SK-N-SH (cell line): ENCODE data around the gene MEN1. TPM values are rescaled to one million over a fixed set of nuclear protein-coding genes. Genes with fewer than 3 reads are reported as not detected.
A peak's percentile ranks its signal among the peaks of the same experiment; 100 is the strongest.

Experiments
- CTCF ChIA-PET: fragments of 300-600, 350-600 bp; formaldehyde crosslinking; extraction: SDS; loops from one replicate; lab custom pipeline; 2021; lab: Yijun Ruan, JAX
- POLR2A ChIA-PET: fragments of 350-600 bp; sonication (Branson Sonifier 250); formaldehyde crosslinking; extraction: SDS; loops from one replicate; lab custom pipeline; 2020; ENCODE audit warnings: antibody characterized with exemption, inconsistent platforms; lab: Yijun Ruan, JAX
- DNase-seq: peaks from one replicate; pipeline ENCODE4 v3.0.0; 2012
- H2AFZ ChIP-seq: fragments of 200-600 bp; sonication (generic); 2 replicates; pipeline ENCODE4 v1.8.1; 2016; ENCODE audit warnings: antibody characterized with exemption, mild to moderate bottlenecking, low read depth
- H3F3A ChIP-seq: fragments of 200-600 bp; sonication (generic); replicated peaks from 2 replicates; pipeline ENCODE3; 2016; ENCODE audit warnings: antibody characterized with exemption, mild to moderate bottlenecking; ENCODE audit not compliant: insufficient read depth
- H3K27ac ChIP-seq, 2 experiments: fragments of 200-500 bp in 1 of 2; fragments of 200-600 bp in 1 of 2; sonication (Bioruptor generic) in 1 of 2; sonication (generic), shearing (Covaris generic) in 1 of 2; 2 replicates each; pipeline versions ENCODE4 v1.5.1 to v1.6.1; 2014 to 2016; ENCODE audit warnings: low read depth in 2 of 2, inconsistent platforms in 1 of 2, low read length in 1 of 2, mild to moderate bottlenecking in 1 of 2, mixed read lengths in 1 of 2
- H3K27me3 ChIP-seq: fragments of 200-600 bp; sonication (generic), shearing (Covaris generic); 2 replicates; pipeline ENCODE4 v1.6.1; 2016; ENCODE audit warnings: mixed run types; ENCODE audit not compliant: insufficient read depth
- H3K36me3 ChIP-seq, 2 experiments: fragments of 200-500 bp in 1 of 2; fragments of 200-600 bp in 1 of 2; sonication (Bioruptor generic) in 1 of 2; sonication (generic) in 1 of 2; replicated peaks in 1 of 2; 2 replicates each; pipeline versions ENCODE3 to v1.5.1; 2014 to 2016; ENCODE audit warnings: low read length in 1 of 2, mild to moderate bottlenecking in 1 of 2; ENCODE audit not compliant: insufficient read depth in 2 of 2, control insufficient read depth in 1 of 2
- H3K4me1 ChIP-seq, 2 experiments: fragments of 200-500 bp in 1 of 2; fragments of 200-600 bp in 1 of 2; sonication (Bioruptor generic) in 1 of 2; sonication (generic), shearing (Covaris generic) in 1 of 2; 2 replicates each; pipeline versions ENCODE4 v1.5.1 to v1.6.1; 2014 to 2016; ENCODE audit warnings: low read depth in 1 of 2, low read length in 1 of 2, mixed run types in 1 of 2; ENCODE audit not compliant: insufficient read depth in 2 of 2, control insufficient read depth in 1 of 2
- H3K4me2 ChIP-seq: fragments of 200-600 bp; sonication (generic), shearing (Covaris generic); 2 replicates; pipeline ENCODE4 v1.6.1; 2017; ENCODE audit warnings: mixed run types
- H3K4me3 ChIP-seq, 2 experiments: fragments of 200-500 bp in 1 of 2; fragments of 200-600 bp in 1 of 2; sonication (Bioruptor generic) in 1 of 2; sonication (generic), shearing (Covaris generic) in 1 of 2; 2 replicates each; pipeline versions ENCODE4 v1.5.1 to v1.8.1; 2014 to 2016; ENCODE audit warnings: low read depth in 2 of 2, inconsistent platforms in 1 of 2, low read length in 1 of 2, mild to moderate bottlenecking in 1 of 2, mixed read lengths in 1 of 2, moderate library complexity in 1 of 2
- H3K79me2 ChIP-seq: fragments of 200-600 bp; sonication (generic); 2 replicates; pipeline ENCODE4 v1.8.1; 2017; ENCODE audit warnings: mild to moderate bottlenecking; ENCODE audit not compliant: insufficient read depth
- H3K9ac ChIP-seq: fragments of 200-600 bp; sonication (generic); 2 replicates; pipeline ENCODE4 v1.6.1; 2017; ENCODE audit warnings: mixed run types
- H3K9me2 ChIP-seq: fragments of 200-600 bp; sonication (generic); 2 replicates; pipeline ENCODE4 v1.6.1; 2017; ENCODE audit warnings: mixed run types
- H3K9me3 ChIP-seq: fragments of 200-600 bp; sonication (generic); 2 replicates; pipeline ENCODE4 v1.6.1; 2017; ENCODE audit warnings: mixed run types, mild to moderate bottlenecking, moderate library complexity
- H4K20me1 ChIP-seq: fragments of 200-600 bp; sonication (generic); 2 replicates; pipeline ENCODE4 v1.6.1; 2017; ENCODE audit warnings: mild to moderate bottlenecking, mixed run types; ENCODE audit not compliant: insufficient read depth
- EZH2phosphoT487 ChIP-seq: fragments of 200-600 bp; sonication (generic); IDR thresholded peaks from 2 replicates; pipeline ENCODE4 v1.6.1; 2017; ENCODE audit warnings: low read depth, mixed run types, mild to moderate bottlenecking, antibody characterized with exemption, moderate library complexity, borderline replicate concordance
- FOSL2 ChIP-seq: IDR thresholded peaks from 2 replicates; pipeline ENCODE4 v1.4.0; 2012; ENCODE audit warnings: low read depth, mild to moderate bottlenecking, moderate library complexity, borderline replicate concordance
- FOXJ3 ChIP-seq: sonication (generic); formaldehyde crosslinking; IDR thresholded peaks from 2 replicates; pipeline ENCODE4 v1.5.1; 2020; ENCODE audit warnings: mild to moderate bottlenecking, missing genetic modification reagents
- MXI1 ChIP-seq: IDR thresholded peaks from 2 replicates; pipeline ENCODE4 v1.6.1; 2012; ENCODE audit warnings: mild to moderate bottlenecking, low read depth, low read length, improper control_type of control experiment
- RCOR1 ChIP-seq: fragments of 150-350 bp; IDR thresholded peaks from 2 replicates; pipeline ENCODE4 v1.6.1; 2017; ENCODE audit warnings: antibody characterized with exemption, low read length
- RFX5 ChIP-seq: IDR thresholded peaks from 2 replicates; pipeline ENCODE4 v1.6.1; 2012; ENCODE audit warnings: mild to moderate bottlenecking, improper control_type of control experiment, low read length
- TCF12 ChIP-seq: IDR thresholded peaks from 2 replicates; pipeline ENCODE4 v1.4.0; 2012
- YY1 ChIP-seq: IDR thresholded peaks from 2 replicates; pipeline ENCODE4 v1.4.0; 2012; ENCODE audit warnings: low read depth, mild to moderate bottlenecking
- WGBS: methylation state at CpG from one replicate; pipeline ENCODE4 v1.1.6; 2017; ENCODE audit warnings: low lambda C conversion rate; 5-methylcytosine and 5-hydroxymethylcytosine counted together
- polyA plus RNA-seq, 3 experiments: library from polyadenylated mRNA; depleted of rRNA; stranded (reverse); fragments of >200 nt; gene quantifications; 2 replicates each; pipeline ENCODE4 v1.2.3, GENCODE V29; 2012
- TF ChIP-seq, protein P1 (sequence below): IDR thresholded peaks from 2 replicates; pipeline ENCODE4 v1.4.0; 2012; ENCODE audit warnings: low read depth
- TF ChIP-seq, protein P2 (sequence below): IDR thresholded peaks from 2 replicates; pipeline ENCODE4; 2012
- TF ChIP-seq, protein P3 (sequence below): fragments of 200-600 bp; sonication (generic); IDR thresholded peaks from 2 replicates; pipeline ENCODE4 v1.6.1; 2017; ENCODE audit warnings: antibody characterized with exemption, mild to moderate bottlenecking, moderate library complexity
- TF ChIP-seq, protein P4 (sequence below): IDR thresholded peaks from 2 replicates; pipeline ENCODE4 v1.6.1; 2012; ENCODE audit warnings: mild to moderate bottlenecking, low read depth, low read length, moderate library complexity

Gene MEN1
- polyA plus RNA-seq, 1 of the 3 experiments (the other 2 are of a cell fraction), result 52.9 TPM

DNA sequence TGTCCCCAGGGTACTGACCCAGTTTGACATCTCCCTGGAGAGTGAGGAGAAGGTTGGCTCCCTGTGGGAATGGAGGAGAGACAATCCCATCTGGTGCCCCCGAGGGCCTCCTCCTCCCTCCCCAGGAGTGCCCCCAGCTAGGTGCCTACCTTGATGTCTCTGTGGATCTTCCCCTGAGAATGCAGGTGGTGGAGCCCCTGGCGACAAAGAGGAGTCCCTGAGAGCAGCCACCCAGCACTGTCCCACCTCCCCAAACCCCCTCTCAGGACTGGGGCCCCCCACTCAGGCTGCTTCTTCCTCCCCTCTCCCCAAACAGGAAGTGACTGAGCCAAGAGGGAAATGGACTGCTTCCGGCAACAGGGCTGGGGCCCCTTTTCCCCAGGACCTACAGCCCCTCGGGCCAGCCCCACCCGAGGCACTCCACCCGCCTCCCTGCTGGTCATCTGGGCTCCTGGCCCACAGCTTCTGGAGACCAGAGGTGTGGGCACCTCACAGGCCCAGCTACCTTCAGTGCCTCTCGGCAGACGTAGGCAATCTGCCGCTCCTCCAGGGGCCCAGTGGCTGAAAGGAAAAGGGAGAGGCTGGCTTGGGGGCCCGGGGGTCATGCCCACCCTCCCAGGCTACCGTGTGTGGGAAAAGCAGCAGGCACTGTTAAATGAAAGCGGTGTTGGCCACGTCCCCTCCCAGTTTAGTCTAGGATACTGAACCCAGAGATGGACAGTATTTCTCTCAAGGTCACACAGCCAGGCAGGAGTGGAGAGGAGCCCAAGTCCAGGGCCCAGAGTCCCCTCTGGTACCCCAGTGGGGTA lies 8.6 kb downstream of the MEN1 start:
- Histone ChIP-seq H3K4me3 (peak overlapping the region; percentile 68 to 69; a peak in 3 of 4 replicates), H3K9me3 (no peaks in the 10 kb centered on the region), H3K4me2 (peak overlapping the region; percentile 89), H3K36me3 (peaks cover 0 to 31% of the 10 kb centered on the region in 2 experiments), H4K20me1 (no peaks in the 10 kb centered on the region), H3K79me2 (no peaks in the 10 kb centered on the region), H3F3A (peaks cover 3% of the 10 kb centered on the region), H3K27me3 (no peaks in the 10 kb centered on the region), H3K9ac (peak overlapping the region; percentile 43; the same call in 1 of the 2 replicates), H2AFZ (no peak overlapping the region), H3K4me1 (peaks cover 7 to 18% of the 10 kb centered on the region in 2 experiments; a peak in 2 of 4 replicates), H3K9me2 (no peaks in the 10 kb centered on the region), H3K27ac (no peak overlapping the region; a peak in 1 of 4 replicates)
- peak; percentile 17 for DNase-seq
- ChIA-PET POLR2A (interaction anchor here (0.9 kb wide), 1 partner anchor 333 kb away, joined by 3 read pairs; no protein-coding TSS in a partner anchor), CTCF (interaction anchor here (1.0 to 3.3 kb wide), 3 partner anchors 15 to 298 kb away, joined by 3 to 20 read pairs (median 4); no protein-coding TSS in a partner anchor)
- 100% methylated on average over 3 of the region's 13 CpGs for WGBS
- TF ChIP-seq FOXJ3 (CRISPR knock-in tag) (no peak), EZH2phosphoT487 (no peak)
- TF ChIP-seq, protein P1, sequence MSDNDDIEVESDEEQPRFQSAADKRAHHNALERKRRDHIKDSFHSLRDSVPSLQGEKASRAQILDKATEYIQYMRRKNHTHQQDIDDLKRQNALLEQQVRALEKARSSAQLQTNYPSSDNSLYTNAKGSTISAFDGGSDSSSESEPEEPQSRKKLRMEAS, result no peak
- TF ChIP-seq, protein P2, sequence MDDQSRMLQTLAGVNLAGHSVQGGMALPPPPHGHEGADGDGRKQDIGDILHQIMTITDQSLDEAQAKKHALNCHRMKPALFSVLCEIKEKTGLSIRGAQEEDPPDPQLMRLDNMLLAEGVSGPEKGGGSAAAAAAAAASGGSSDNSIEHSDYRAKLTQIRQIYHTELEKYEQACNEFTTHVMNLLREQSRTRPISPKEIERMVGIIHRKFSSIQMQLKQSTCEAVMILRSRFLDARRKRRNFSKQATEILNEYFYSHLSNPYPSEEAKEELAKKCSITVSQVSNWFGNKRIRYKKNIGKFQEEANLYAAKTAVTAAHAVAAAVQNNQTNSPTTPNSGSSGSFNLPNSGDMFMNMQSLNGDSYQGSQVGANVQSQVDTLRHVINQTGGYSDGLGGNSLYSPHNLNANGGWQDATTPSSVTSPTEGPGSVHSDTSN, result no peak
- TF ChIP-seq, protein P3, sequence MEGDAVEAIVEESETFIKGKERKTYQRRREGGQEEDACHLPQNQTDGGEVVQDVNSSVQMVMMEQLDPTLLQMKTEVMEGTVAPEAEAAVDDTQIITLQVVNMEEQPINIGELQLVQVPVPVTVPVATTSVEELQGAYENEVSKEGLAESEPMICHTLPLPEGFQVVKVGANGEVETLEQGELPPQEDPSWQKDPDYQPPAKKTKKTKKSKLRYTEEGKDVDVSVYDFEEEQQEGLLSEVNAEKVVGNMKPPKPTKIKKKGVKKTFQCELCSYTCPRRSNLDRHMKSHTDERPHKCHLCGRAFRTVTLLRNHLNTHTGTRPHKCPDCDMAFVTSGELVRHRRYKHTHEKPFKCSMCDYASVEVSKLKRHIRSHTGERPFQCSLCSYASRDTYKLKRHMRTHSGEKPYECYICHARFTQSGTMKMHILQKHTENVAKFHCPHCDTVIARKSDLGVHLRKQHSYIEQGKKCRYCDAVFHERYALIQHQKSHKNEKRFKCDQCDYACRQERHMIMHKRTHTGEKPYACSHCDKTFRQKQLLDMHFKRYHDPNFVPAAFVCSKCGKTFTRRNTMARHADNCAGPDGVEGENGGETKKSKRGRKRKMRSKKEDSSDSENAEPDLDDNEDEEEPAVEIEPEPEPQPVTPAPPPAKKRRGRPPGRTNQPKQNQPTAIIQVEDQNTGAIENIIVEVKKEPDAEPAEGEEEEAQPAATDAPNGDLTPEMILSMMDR, result no peak
- TF ChIP-seq, all 33 proteins: peak for 0

DNA sequence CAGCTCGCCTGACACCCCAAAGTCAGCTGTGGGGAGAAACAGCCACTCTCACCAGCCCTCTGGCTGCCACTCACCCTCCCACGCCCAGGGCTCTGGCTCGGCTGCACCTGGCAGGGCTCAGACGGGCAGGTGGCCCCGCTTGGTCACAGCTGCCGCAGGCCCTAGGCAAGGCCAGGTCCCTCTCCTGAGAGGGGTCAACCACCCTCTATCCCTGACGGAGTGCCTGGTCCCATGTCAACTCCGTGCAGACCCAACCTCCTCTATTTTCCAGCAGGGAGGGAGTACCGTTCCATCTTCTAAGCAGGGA lies 9.2 kb downstream of the MEN1 start:
- peaks cover 0 to 32% of the 10 kb centered on the region in 2 experiments for H3K36me3 ChIP-seq
- H3K4me2 ChIP-seq, result no peak overlapping the region
- DNase-seq, result no peak
- H2AFZ ChIP-seq, result no peak overlapping the region
- peaks cover 3% of the 10 kb centered on the region for H3F3A ChIP-seq
- no peaks in the 10 kb centered on the region for H3K79me2 ChIP-seq
- TF ChIP-seq FOSL2 (no peak), MXI1 (no peak), FOXJ3 (CRISPR knock-in tag) (no peak), RFX5 (no peak), RCOR1 (no peak), YY1 (no peak), TCF12 (no peak)
- TF ChIP-seq, protein P4, sequence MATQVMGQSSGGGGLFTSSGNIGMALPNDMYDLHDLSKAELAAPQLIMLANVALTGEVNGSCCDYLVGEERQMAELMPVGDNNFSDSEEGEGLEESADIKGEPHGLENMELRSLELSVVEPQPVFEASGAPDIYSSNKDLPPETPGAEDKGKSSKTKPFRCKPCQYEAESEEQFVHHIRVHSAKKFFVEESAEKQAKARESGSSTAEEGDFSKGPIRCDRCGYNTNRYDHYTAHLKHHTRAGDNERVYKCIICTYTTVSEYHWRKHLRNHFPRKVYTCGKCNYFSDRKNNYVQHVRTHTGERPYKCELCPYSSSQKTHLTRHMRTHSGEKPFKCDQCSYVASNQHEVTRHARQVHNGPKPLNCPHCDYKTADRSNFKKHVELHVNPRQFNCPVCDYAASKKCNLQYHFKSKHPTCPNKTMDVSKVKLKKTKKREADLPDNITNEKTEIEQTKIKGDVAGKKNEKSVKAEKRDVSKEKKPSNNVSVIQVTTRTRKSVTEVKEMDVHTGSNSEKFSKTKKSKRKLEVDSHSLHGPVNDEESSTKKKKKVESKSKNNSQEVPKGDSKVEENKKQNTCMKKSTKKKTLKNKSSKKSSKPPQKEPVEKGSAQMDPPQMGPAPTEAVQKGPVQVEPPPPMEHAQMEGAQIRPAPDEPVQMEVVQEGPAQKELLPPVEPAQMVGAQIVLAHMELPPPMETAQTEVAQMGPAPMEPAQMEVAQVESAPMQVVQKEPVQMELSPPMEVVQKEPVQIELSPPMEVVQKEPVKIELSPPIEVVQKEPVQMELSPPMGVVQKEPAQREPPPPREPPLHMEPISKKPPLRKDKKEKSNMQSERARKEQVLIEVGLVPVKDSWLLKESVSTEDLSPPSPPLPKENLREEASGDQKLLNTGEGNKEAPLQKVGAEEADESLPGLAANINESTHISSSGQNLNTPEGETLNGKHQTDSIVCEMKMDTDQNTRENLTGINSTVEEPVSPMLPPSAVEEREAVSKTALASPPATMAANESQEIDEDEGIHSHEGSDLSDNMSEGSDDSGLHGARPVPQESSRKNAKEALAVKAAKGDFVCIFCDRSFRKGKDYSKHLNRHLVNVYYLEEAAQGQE, result no peak
- TF ChIP-seq, protein P2, result no peak
- no peaks in the 10 kb centered on the region for H3K9me2 ChIP-seq
- no peak overlapping the region for H3K4me3 ChIP-seq
- H3K9ac ChIP-seq, result no peak overlapping the region
- H4K20me1 ChIP-seq, result no peaks in the 10 kb centered on the region
- CTCF ChIA-PET, result interaction anchor here (0.9 to 1.9 kb wide), 3 partner anchors 8 to 93 kb away, joined by 4 to 6 read pairs (median 4); no protein-coding TSS in a partner anchor
- 93% methylated on average over 5 of the region's 9 CpGs for WGBS
- H3K27ac ChIP-seq, result no peak overlapping the region; a peak in 1 of 4 replicates
- no peaks in the 10 kb centered on the region for H3K9me3 ChIP-seq
- H3K27me3 ChIP-seq, result no peaks in the 10 kb centered on the region
- POLR2A ChIA-PET, result no interaction called here
- peaks cover 7 to 18% of the 10 kb centered on the region in 2 experiments; a peak in 2 of 4 replicates for H3K4me1 ChIP-seq
